Upper lobe of left lung (tissue), 6 donors: ENCODE data around the gene SORCS3. TPM values are rescaled to one million over a fixed set of nuclear protein-coding genes. Genes with fewer than 3 reads are reported as not detected.

Experiments
- ATAC-seq, 2 donors: fragments of 200-7000 bp; cut with Tn5 transposase; one replicate each; pipeline ENCODE4 v1.9.1; 2022; ENCODE audit warnings: mild to moderate bottlenecking in 2 of 2, moderate library complexity in 2 of 2; ENCODE audit not compliant: low FRiP score in 2 of 2
- DNase-seq, 2 donors: peaks; one replicate each; pipeline ENCODE4 v3.0.0-alpha.2; 2019 to 2020
- H3K27ac ChIP-seq, 4 donors: fragments of 200-600 bp; sonication (generic); one replicate each; pipeline ENCODE4 v1.5.1; 2016 to 2019
- H3K27me3 ChIP-seq, 4 donors: fragments of 200-600 bp; sonication (generic); one replicate each; pipeline ENCODE4 v1.5.1; 2017 to 2019
- H3K36me3 ChIP-seq, 4 donors: fragments of 200-600 bp; sonication (generic); one replicate each; pipeline ENCODE4 v1.5.1; 2016 to 2019
- H3K4me1 ChIP-seq, 4 donors: fragments of 200-600 bp; sonication (generic); one replicate each; pipeline ENCODE4 v1.5.1; 2018 to 2019
- H3K4me3 ChIP-seq, 4 donors: fragments of 200-600 bp; sonication (generic); one replicate each; pipeline ENCODE4 v1.5.1; 2017 to 2019; ENCODE audit warnings: mild to moderate bottlenecking in 2 of 4, moderate library complexity in 1 of 4
- H3K9me3 ChIP-seq, 4 donors: fragments of 200-600 bp; sonication (generic); one replicate each; pipeline ENCODE4 v1.5.1; 2018 to 2019
- CTCF ChIP-seq, 6 experiments: fragments of 450-650 bp in 4 of 6; fragments of 200-600 bp in 2 of 6; sonication (generic) in 2 of 6; IDR thresholded peaks; one replicate each; pipeline ENCODE4 v1.5.1; 2016 to 2019; ENCODE audit warnings: antibody characterized with exemption in 6 of 6
- EP300 ChIP-seq, 4 donors: sonication (generic); formaldehyde crosslinking; IDR thresholded peaks; one replicate each; pipeline ENCODE4 v1.5.1; 2017; ENCODE audit warnings: antibody characterized with exemption in 4 of 4, control low read depth in 2 of 4
- POLR2A ChIP-seq, 4 donors: fragments of 450-650 bp; IDR thresholded peaks; one replicate each; pipeline ENCODE4 v1.5.1; 2016 to 2017; ENCODE audit warnings: antibody characterized with exemption in 4 of 4, mild to moderate bottlenecking in 2 of 4
- POLR2AphosphoS5 ChIP-seq, 2 donors: sonication (generic); formaldehyde crosslinking; IDR thresholded peaks; one replicate each; pipeline ENCODE4 v1.5.1; 2017; ENCODE audit warnings: antibody characterized with exemption in 2 of 2
- WGBS, 2 donors: methylation state at CpG; one replicate each; pipeline ENCODE4 v1.1.5; 2017 to 2018; 5-methylcytosine and 5-hydroxymethylcytosine counted together
- total RNA-seq, 6 donors: library from RNA; depleted of rRNA in 4 of 6; stranded (reverse); fragments of >200 nt in 4 of 6; gene quantifications; one replicate each; pipeline versions ENCODE4 v1.1.0 to v1.2.1, GENCODE V29; 2016 to 2021
- donor health status: DM: no; HTN: no; CAD: no; lungs with moderate emphysema.
- donor health status: DM: no; HTN: yes; CAD: no; lungs with severe emphysema.

The SORCS3 gene
- total RNA-seq, 6 donors from 2014 or later = not detected

- TF ChIP-seq CTCF (IDR thresholded peaks at IDR 0.05) = no peak
- H3K36me3 ChIP-seq = no peaks in the 10 kb centered on the region
- WGBS, 2 donors = 69 to 81% methylated on average over 2 of the region's 2 CpGs
- H3K27ac ChIP-seq = no peak overlapping the region
- H3K27me3 ChIP-seq = no peaks in the 10 kb centered on the region
- H3K4me1 ChIP-seq = no peaks in the 10 kb centered on the region
- DNase-seq = no peak
- no peaks in the 10 kb centered on the region for H3K9me3 ChIP-seq
- H3K4me3 ChIP-seq = no peak overlapping the region
- ATAC-seq = no peak
These were observed 444.9 kb downstream of the SORCS3 start for GRCh38 chr10:105085980-105086379.

- no peak for TF ChIP-seq POLR2AphosphoS5 (IDR thresholded peaks at IDR 0.05)
- no peak for TF ChIP-seq EP300 (IDR thresholded peaks at IDR 0.05)
- TF ChIP-seq CTCF (IDR thresholded peaks at IDR 0.05) = no peak
- no peak for TF ChIP-seq POLR2A (IDR thresholded peaks at IDR 0.05)
- DNase-seq = no peak
- ATAC-seq = no peak
- Histone ChIP-seq H3K27ac (no peak overlapping the region), H3K9me3 (no peaks in the 10 kb centered on the region), H3K36me3 (no peaks in the 10 kb centered on the region), H3K4me1 (no peaks in the 10 kb centered on the region), H3K27me3 (no peaks in the 10 kb centered on the region), H3K4me3 (no peak overlapping the region)
- 87% methylated on average over 1 of the region's 1 CpG for WGBS, 2 donors
These were observed 453.0 kb downstream of the SORCS3 start for GRCh38 chr10:105094048-105094447.

GRCh38 chr10:105096316-105096715 is 455.2 kb downstream of the SORCS3 start:
- Histone ChIP-seq H3K27ac (no peak overlapping the region), H3K9me3 (no peaks in the 10 kb centered on the region), H3K27me3 (no peaks in the 10 kb centered on the region), H3K4me3 (no peak overlapping the region), H3K4me1 (no peaks in the 10 kb centered on the region), H3K36me3 (no peaks in the 10 kb centered on the region)
- no peak for ATAC-seq
- no peak for DNase-seq
- TF ChIP-seq POLR2A (IDR thresholded peaks at IDR 0.05) (no peak), EP300 (IDR thresholded peaks at IDR 0.05) (no peak), CTCF (IDR thresholded peaks at IDR 0.05) (no peak), POLR2AphosphoS5 (IDR thresholded peaks at IDR 0.05) (no peak)
- 64 to 73% methylated on average over 3 of the region's 3 CpGs for WGBS, 2 donors

- no peak for ATAC-seq
- TF ChIP-seq POLR2AphosphoS5 (IDR thresholded peaks at IDR 0.05) (no peak), EP300 (IDR thresholded peaks at IDR 0.05) (no peak), POLR2A (IDR thresholded peaks at IDR 0.05) (no peak), CTCF (IDR thresholded peaks at IDR 0.05) (no peak)
- no peaks in the 10 kb centered on the region for H3K36me3 ChIP-seq
- H3K27ac ChIP-seq = no peak overlapping the region
- H3K4me3 ChIP-seq = no peak overlapping the region
- no peaks in the 10 kb centered on the region for H3K4me1 ChIP-seq
- H3K27me3 ChIP-seq = no peaks in the 10 kb centered on the region
- H3K9me3 ChIP-seq = no peaks in the 10 kb centered on the region
- WGBS, 2 donors = 55 to 68% methylated on average over 6 of the region's 6 CpGs
- no peak for DNase-seq
These were observed 461.9 kb downstream of the SORCS3 start for GRCh38 chr10:105102977-105103376.

GRCh38 chr10:105104297-105104696 is 463.2 kb downstream of the SORCS3 start:
- TF ChIP-seq POLR2A (IDR thresholded peaks at IDR 0.05) (no peak), EP300 (IDR thresholded peaks at IDR 0.05) (no peak), CTCF (IDR thresholded peaks at IDR 0.05) (no peak), POLR2AphosphoS5 (IDR thresholded peaks at IDR 0.05) (no peak)
- ATAC-seq (no peak), DNase-seq (no peak)
- Histone ChIP-seq H3K27ac (no peak overlapping the region), H3K9me3 (no peaks in the 10 kb centered on the region), H3K27me3 (no peaks in the 10 kb centered on the region), H3K36me3 (no peaks in the 10 kb centered on the region), H3K4me3 (no peak overlapping the region), H3K4me1 (no peaks in the 10 kb centered on the region)
- 55 to 68% methylated on average over 2 of the region's 2 CpGs for WGBS, 2 donors
